Urinary bladder (tissue), 4 donors: ENCODE data around the gene OR2T10. TPM values are rescaled to one million over a fixed set of nuclear protein-coding genes. Genes with fewer than 3 reads are reported as not detected.
"Not testable (repeated sequence)": the region's sequence is repeated elsewhere in the genome, so short reads cannot be mapped to it uniquely, and the experiment has no call there.

Experiments
- DNase-seq: peaks from one replicate; pipeline ENCODE4 v3.0.0-alpha.2; 2015; ENCODE audit errors: extremely low spot score
- H3K27ac ChIP-seq: one replicate; pipeline ENCODE4 v1.5.1; 2013; ENCODE audit warnings: low read depth, mild to moderate bottlenecking, moderate library complexity
- H3K36me3 ChIP-seq: one replicate; pipeline ENCODE4 v1.6.1; 2013; ENCODE audit warnings: mild to moderate bottlenecking, moderate library complexity; ENCODE audit not compliant: insufficient read depth
- H3K4me1 ChIP-seq: one replicate; pipeline ENCODE4 v1.6.1; 2013; ENCODE audit warnings: mild to moderate bottlenecking, moderate library complexity; ENCODE audit not compliant: insufficient read depth
- H3K4me3 ChIP-seq: one replicate; pipeline ENCODE4 v1.5.1; 2013; ENCODE audit warnings: low read depth, low read length
- WGBS: extraction: QIAGEN DNeasy Blood & Tissue Kit; methylation state at CpG from one replicate; pipeline ENCODE4 v1.1.7; 2013; 5-methylcytosine and 5-hydroxymethylcytosine counted together
- polyA plus RNA-seq: library from polyadenylated mRNA; stranded (reverse); fragments of 200-250 nt; gene quantifications from one replicate; pipeline ENCODE4 v1.2.3, GENCODE V29; 2013
- total RNA-seq: library from RNA; depleted of rRNA; stranded (reverse); fragments of >200 nt; gene quantifications from one replicate; pipeline ENCODE4 v1.2.3, GENCODE V29; 2014
- donor health status: healthy with polysubstance abuse.
- donor health status: healthy.

The OR2T10 gene
- not detected for total RNA-seq
- not detected for polyA plus RNA-seq

- WGBS: 85% methylated on average over 6 of the region's 6 CpGs
- no peak for DNase-seq
- no peaks in the 10 kb centered on the region for H3K36me3 ChIP-seq
- no peak within 1 kb of the TSS for H3K27ac ChIP-seq
- H3K4me1 ChIP-seq: no peaks in the 10 kb centered on the region
- H3K4me3 ChIP-seq: no peak within 1 kb of the TSS
These were observed at the start of gene OR2T10 for GRCh38 chr1:248597589-248597988. OR2T10 (minus strand) TSS chr1:248597700; CDS start chr1:248593768, 3,932 bp downstream.

GRCh38 chr1:248645178-248645577 lies 47.7 kb upstream of the OR2T10 start, which contains the start of gene OR2T35:
OR2T35 (minus strand) TSS chr1:248645278; CDS start chr1:248639258, 6,020 bp downstream.
- not testable (repeated sequence) for H3K4me3 ChIP-seq, DNase-seq, H3K27ac ChIP-seq, H3K4me1 ChIP-seq, H3K36me3 ChIP-seq
- WGBS: 100% methylated on average over 1 of the region's 3 CpGs

GRCh38 chr1:248642971-248643651 lies 45.6 kb upstream of the OR2T10 start:
- not testable (repeated sequence) for H3K4me3 ChIP-seq, H3K36me3 ChIP-seq, H3K27ac ChIP-seq, H3K4me1 ChIP-seq, DNase-seq
- no CpG with 5 or more reads among the region's 4 CpGs for WGBS

GRCh38 chr1:248641583-248641982 lies 44.1 kb upstream of the OR2T10 start:
- not testable (repeated sequence) for H3K27ac ChIP-seq, H3K4me3 ChIP-seq, H3K4me1 ChIP-seq, H3K36me3 ChIP-seq, DNase-seq
- 100% methylated on average over 4 of the region's 5 CpGs for WGBS

GRCh38 chr1:248640906-248641305 lies 43.4 kb upstream of the OR2T10 start:
- no CpG with 5 or more reads among the region's 3 CpGs for WGBS
- H3K36me3 ChIP-seq, DNase-seq, H3K4me3 ChIP-seq, H3K4me1 ChIP-seq, H3K27ac ChIP-seq: not testable (repeated sequence)

GRCh38 chr1:248639652-248640051 lies 42.2 kb upstream of the OR2T10 start:
- not testable (repeated sequence) for DNase-seq, H3K4me1 ChIP-seq, H3K4me3 ChIP-seq, H3K36me3 ChIP-seq, H3K27ac ChIP-seq
- WGBS: no CpG with 5 or more reads among the region's 5 CpGs

GRCh38 chr1:248636612-248637011 lies 39.1 kb upstream of the OR2T10 start:
- WGBS: 60% methylated on average over 2 of the region's 5 CpGs
- not testable (repeated sequence) for DNase-seq, H3K4me3 ChIP-seq, H3K4me1 ChIP-seq, H3K36me3 ChIP-seq, H3K27ac ChIP-seq

- H3K4me1 ChIP-seq, DNase-seq, H3K27ac ChIP-seq, H3K4me3 ChIP-seq, H3K36me3 ChIP-seq: not testable (repeated sequence)
- WGBS: no CpG with 5 or more reads among the region's 2 CpGs
These were observed 37.5 kb upstream of the OR2T10 start, which contains the start of gene OR2T11 for GRCh38 chr1:248634991-248635390. OR2T11 (minus strand) TSS chr1:248635091; CDS start chr1:248627128, 7,963 bp downstream.

- no peak for DNase-seq
- WGBS: 68% methylated on average over 7 of the region's 7 CpGs
- Histone ChIP-seq H3K4me1 (no peaks in the 10 kb centered on the region), H3K27ac (no peak overlapping the region), H3K4me3 (no peak overlapping the region), H3K36me3 (no peaks in the 10 kb centered on the region)
These were observed 34.0 kb upstream of the OR2T10 start for GRCh38 chr1:248631354-248632008.

- H3K27ac ChIP-seq: no peak overlapping the region
- WGBS: 73% methylated on average over 2 of the region's 2 CpGs
- H3K36me3 ChIP-seq: no peaks in the 10 kb centered on the region
- no peaks in the 10 kb centered on the region for H3K4me1 ChIP-seq
- H3K4me3 ChIP-seq: no peak overlapping the region
- no peak for DNase-seq
These were observed 33.1 kb upstream of the OR2T10 start for GRCh38 chr1:248630551-248630950.

GRCh38 chr1:248627971-248628844 lies 30.7 kb upstream of the OR2T10 start:
- Histone ChIP-seq H3K36me3 (no peaks in the 10 kb centered on the region), H3K4me1 (no peaks in the 10 kb centered on the region), H3K4me3 (no peak overlapping the region), H3K27ac (no peak overlapping the region)
- 73% methylated on average over 9 of the region's 9 CpGs for WGBS
- DNase-seq: no peak

GRCh38 chr1:248625971-248626370 lies 28.5 kb upstream of the OR2T10 start:
- WGBS: 77% methylated on average over 5 of the region's 5 CpGs
- Histone ChIP-seq H3K4me3 (no peak overlapping the region), H3K36me3 (no peaks in the 10 kb centered on the region)

GRCh38 chr1:248625166-248625565 lies 27.7 kb upstream of the OR2T10 start:
- no peaks in the 10 kb centered on the region for H3K36me3 ChIP-seq
- no peak for DNase-seq
- WGBS: 71% methylated on average over 4 of the region's 4 CpGs
- H3K4me1 ChIP-seq: no peaks in the 10 kb centered on the region
- no peak overlapping the region for H3K4me3 ChIP-seq
- H3K27ac ChIP-seq: no peak overlapping the region

More at GRCh38 chr1:248625971-248626370, 28.5 kb upstream of the OR2T10 start:
- DNase-seq: no peak
- Histone ChIP-seq H3K27ac (no peak overlapping the region), H3K4me1 (no peaks in the 10 kb centered on the region)
